ENCODE results near the gene NUP133. TPM values are rescaled to one million over a fixed set of nuclear protein-coding genes. Genes with fewer than 3 reads are reported as not detected.

NUP133 gene
- total RNA-seq, 2 donors from 2014 or later = 13.5 to 16.3 TPM

GRCh38 chr1:229448354-229448753 lies 59.8 kb downstream of the NUP133 start:
- WGBS, 2 donors = 90 to 91% methylated on average over 7 of the region's 7 CpGs
- intact Hi-C loops (cut with DNase I) = no loop called here
- no peak overlapping the region for H3K27ac ChIP-seq
- peaks cover 3 to 17% of the 10 kb centered on the region in 2 donors for H3K36me3 ChIP-seq (replicated peaks in 1 of 2; ENCODE audit: insufficient read depth in 1 of 2, low read depth in 2 of 2)
- no peaks in the 10 kb centered on the region for H3K27me3 ChIP-seq
- H3K9me3 ChIP-seq = no peaks in the 10 kb centered on the region
- DNase-seq (no peak), ATAC-seq (no peak)
- TF ChIP-seq CTCF (IDR thresholded peaks at IDR 0.05) (no peak), POLR2A (IDR thresholded peaks at IDR 0.05) (no peak)
- H3K4me1 ChIP-seq = no peaks in the 10 kb centered on the region
- no peak overlapping the region for H3K4me3 ChIP-seq

- Histone ChIP-seq H3K36me3 (replicated peaks in 1 of 2; ENCODE audit: insufficient read depth in 1 of 2, low read depth in 2 of 2) (peaks cover 3 to 17% of the 10 kb centered on the region in 2 donors), H3K9me3 (no peaks in the 10 kb centered on the region), H3K27ac (no peak overlapping the region), H3K27me3 (no peaks in the 10 kb centered on the region), H3K4me3 (no peak overlapping the region), H3K4me1 (no peaks in the 10 kb centered on the region)
- 83 to 86% methylated on average over 11 of the region's 11 CpGs for WGBS, 2 donors
- DNase-seq = no peak
- intact Hi-C loops (cut with DNase I) = no loop called here
- ATAC-seq = no peak
- TF ChIP-seq POLR2A (IDR thresholded peaks at IDR 0.05) = no peak
- TF ChIP-seq CTCF (IDR thresholded peaks at IDR 0.05) = no peak
Observed at GRCh38 chr1:229447809-229448252, 60.3 kb downstream of the NUP133 start.

GRCh38 chr1:229445828-229446227 lies 62.3 kb downstream of the NUP133 start:
- no peaks in the 10 kb centered on the region for H3K27me3 ChIP-seq
- no peak for ATAC-seq
- no peak for TF ChIP-seq POLR2A (IDR thresholded peaks at IDR 0.05)
- no peak for TF ChIP-seq CTCF (IDR thresholded peaks at IDR 0.05)
- H3K9me3 ChIP-seq = no peaks in the 10 kb centered on the region
- no peaks in the 10 kb centered on the region for H3K4me1 ChIP-seq
- H3K36me3 ChIP-seq (replicated peaks in 1 of 2; ENCODE audit: insufficient read depth in 1 of 2, low read depth in 2 of 2) = peaks cover 3 to 21% of the 10 kb centered on the region in 2 donors
- no peak overlapping the region for H3K4me3 ChIP-seq
- no peak overlapping the region for H3K27ac ChIP-seq
- DNase-seq = no peak
- intact Hi-C loops (cut with DNase I) = no loop called here
- WGBS, 2 donors = 88 to 92% methylated on average over 4 of the region's 4 CpGs

- H3K36me3 ChIP-seq (replicated peaks in 1 of 2; ENCODE audit: insufficient read depth in 1 of 2, low read depth in 2 of 2) = peaks cover 0 to 18% of the 10 kb centered on the region in 2 donors
- ATAC-seq (no peak), DNase-seq (no peak)
- TF ChIP-seq CTCF (IDR thresholded peaks at IDR 0.05) (no peak), POLR2A (IDR thresholded peaks at IDR 0.05) (no peak)
- 71 to 78% methylated on average over 5 of the region's 5 CpGs for WGBS, 2 donors
- intact Hi-C loops (cut with DNase I) = no loop called here
- no peak overlapping the region for H3K27ac ChIP-seq
- no peaks in the 10 kb centered on the region for H3K27me3 ChIP-seq
- H3K4me1 ChIP-seq = no peaks in the 10 kb centered on the region
- no peak overlapping the region for H3K4me3 ChIP-seq
- no peaks in the 10 kb centered on the region for H3K9me3 ChIP-seq
Observed at GRCh38 chr1:229440851-229441537, 67.1 kb downstream of the NUP133 start.

GRCh38 chr1:229438021-229438420 lies 70.1 kb downstream of the NUP133 start:
- TF ChIP-seq CTCF (IDR thresholded peaks at IDR 0.05) = no peak
- no peak for TF ChIP-seq POLR2A (IDR thresholded peaks at IDR 0.05)
- DNase-seq = no peak
- Histone ChIP-seq H3K36me3 (replicated peaks in 1 of 2; ENCODE audit: insufficient read depth in 1 of 2, low read depth in 2 of 2) (peaks cover 0 to 16% of the 10 kb centered on the region in 2 donors), H3K27me3 (peaks cover 0 to 13% of the 10 kb centered on the region in 2 donors), H3K27ac (no peak overlapping the region), H3K4me1 (no peaks in the 10 kb centered on the region), H3K9me3 (no peaks in the 10 kb centered on the region), H3K4me3 (no peak overlapping the region)
- intact Hi-C loops (cut with DNase I) = no loop called here
- no peak for ATAC-seq
- 87 to 91% methylated on average over 3 of the region's 3 CpGs for WGBS, 2 donors
